Dermis microvascular lymphatic vessel endothelial cell (primary cell): ENCODE data around the gene RDH14. TPM values are rescaled to one million over a fixed set of nuclear protein-coding genes. Genes with fewer than 3 reads are reported as not detected.
A peak's percentile ranks its signal among the peaks of the same experiment; 100 is the strongest.

Source experiments
- DNase-seq, 2 donors: peaks; one replicate each; pipeline versions ENCODE4 v3.0.0 to v3.0.0-alpha.2; 2010; ENCODE audit warnings: low read depth in 2 of 2
- total RNA-seq: library from RNA; depleted of rRNA; stranded (reverse); fragments of >200 nt; gene quantifications from 2 replicates; pipeline ENCODE4 v1.2.1, GENCODE V29; 2014

The RDH14 gene
- total RNA-seq, 1 donor from 2014 or later = 18.2 TPM

- DNase-seq = peak; percentile 46 to 48
These were observed 5.8 kb upstream of the RDH14 start for GRCh38 chr2:18566145-18566769.

GRCh38 chr2:18560797-18561085, 288 bp upstream of the RDH14 start:
- no peak for DNase-seq

GRCh38 chr2:18559531-18560030, 872 bp downstream of the RDH14 start:
- no peak for DNase-seq

- DNase-seq = no peak
These were observed 2.0 kb downstream of the RDH14 start for GRCh38 chr2:18558458-18558857.

- no peak for DNase-seq
These were observed 3.3 kb downstream of the RDH14 start for GRCh38 chr2:18557121-18557520.

- peak; percentile 27 to 62 for DNase-seq
These were observed 7.9 kb downstream of the RDH14 start for GRCh38 chr2:18552351-18553077.

GRCh38 chr2:18551623-18552022, 8.8 kb downstream of the RDH14 start:
- DNase-seq = no peak

- DNase-seq = no peak
These were observed 9.3 kb downstream of the RDH14 start for GRCh38 chr2:18551169-18551568.

GRCh38 chr2:18550433-18550832, 10.0 kb downstream of the RDH14 start:
- no peak for DNase-seq

- no peak for DNase-seq
These were observed 11.4 kb downstream of the RDH14 start for GRCh38 chr2:18549083-18549482.

- DNase-seq = no peak
These were observed 11.8 kb downstream of the RDH14 start for GRCh38 chr2:18548621-18549020.

- no peak for DNase-seq
These were observed 13.9 kb downstream of the RDH14 start for GRCh38 chr2:18546567-18546966.

GRCh38 chr2:18545384-18545783, 15.1 kb downstream of the RDH14 start:
- peak in 1 of 2 donors; percentile 50 for DNase-seq

GRCh38 chr2:18544171-18544570, 16.3 kb downstream of the RDH14 start:
- no peak for DNase-seq

GRCh38 chr2:18540872-18541271, 19.6 kb downstream of the RDH14 start:
- DNase-seq = no peak

- DNase-seq = no peak
These were observed 23.8 kb downstream of the RDH14 start for GRCh38 chr2:18536697-18537096.

- peak in 1 of 2 donors; percentile 61 for DNase-seq
These were observed 24.4 kb downstream of the RDH14 start for GRCh38 chr2:18536100-18536499.

GRCh38 chr2:18531194-18531593, 29.3 kb downstream of the RDH14 start:
- DNase-seq = no peak

- no peak for DNase-seq
These were observed 32.6 kb downstream of the RDH14 start for GRCh38 chr2:18527822-18528221.

- DNase-seq = peak; percentile 11 to 24
These were observed 33.1 kb downstream of the RDH14 start for GRCh38 chr2:18527326-18527725.

GRCh38 chr2:18526429-18526828, 34.0 kb downstream of the RDH14 start:
- DNase-seq = no peak

- DNase-seq = no peak
These were observed 34.6 kb downstream of the RDH14 start for GRCh38 chr2:18525852-18526251.

GRCh38 chr2:18525236-18525635, 35.2 kb downstream of the RDH14 start:
- no peak for DNase-seq
